CD4-positive, alpha-beta T cell (primary cell): ENCODE data around the gene KIF3A. TPM values are rescaled to one million over a fixed set of nuclear protein-coding genes. Genes with fewer than 3 reads are reported as not detected.

Experiments used
- ATAC-seq: fragments of 200-7000 bp; cut with Tn5 transposase; one replicate; pipeline ENCODE4 v1.10.0; 2022; ENCODE audit warnings: mild to moderate bottlenecking; ENCODE audit not compliant: poor library complexity
- CTCF ChIA-PET: fragments of 350-600 bp; sonication (Branson Sonifier 250); formaldehyde crosslinking; loops from one replicate; lab custom pipeline; 2021; ENCODE audit warnings: antibody characterized with exemption, inconsistent platforms; lab: Charles Lee
- POLR2A ChIA-PET: fragments of 350-600 bp; sonication (Branson Sonifier 250); formaldehyde crosslinking; loops from one replicate; lab custom pipeline; 2021; ENCODE audit warnings: antibody characterized with exemption, inconsistent platforms; lab: Charles Lee
- DNase-seq, 14 experiments: peaks; one replicate each; pipeline ENCODE4 v3.0.0-alpha.2; 2013 to 2020; ENCODE audit warnings: mixed read lengths in 2 of 14
- H3K27ac ChIP-seq, 2 donors: one replicate each; pipeline versions ENCODE4 v1.5.1 to v1.7.0; 2013; ENCODE audit warnings: low read length in 2 of 2, low read depth in 1 of 2, mild to moderate bottlenecking in 1 of 2
- H3K27me3 ChIP-seq, 2 experiments: 1 replicate in 1 of 2; 2 replicates in 1 of 2; pipeline versions ENCODE4 v1.6.1 to v1.7.0; 2013; ENCODE audit warnings: low read length in 2 of 2, control low read depth in 1 of 2, mild to moderate bottlenecking in 1 of 2, moderate library complexity in 1 of 2; ENCODE audit not compliant: insufficient read depth in 2 of 2, control insufficient read depth in 1 of 2
- H3K36me3 ChIP-seq: one replicate; pipeline ENCODE4 v1.6.1; 2013; ENCODE audit warnings: low read length, control low read depth; ENCODE audit not compliant: insufficient read depth
- H3K4me1 ChIP-seq: one replicate; pipeline ENCODE4 v1.6.1; 2013; ENCODE audit warnings: low read length, control low read depth; ENCODE audit not compliant: insufficient read depth
- H3K4me3 ChIP-seq: one replicate; pipeline ENCODE4 v1.5.1; 2013; ENCODE audit warnings: mild to moderate bottlenecking, low read length, moderate library complexity
- H3K9me3 ChIP-seq, 2 experiments: 1 replicate in 1 of 2; 2 replicates in 1 of 2; pipeline versions ENCODE4 v1.6.1 to v1.7.0; 2013; ENCODE audit warnings: low read length in 2 of 2, mild to moderate bottlenecking in 2 of 2, control low read depth in 1 of 2, moderate library complexity in 1 of 2; ENCODE audit not compliant: control insufficient read depth in 1 of 2, insufficient read depth in 1 of 2
- H3K27ac Mint-ChIP-seq: one replicate; pipeline ENCODE4 v1.8.0; 2020; ENCODE audit warnings: mixed read lengths
- H3K27me3 Mint-ChIP-seq: one replicate; pipeline ENCODE4 v1.8.0; 2021; ENCODE audit warnings: mixed read lengths
- H3K36me3 Mint-ChIP-seq: one replicate; pipeline ENCODE4 v1.8.0; 2021; ENCODE audit warnings: low read depth, mixed read lengths
- H3K4me1 Mint-ChIP-seq: one replicate; pipeline ENCODE4 v1.8.0; 2021; ENCODE audit warnings: low read depth, mixed read lengths
- H3K4me3 Mint-ChIP-seq: one replicate; pipeline ENCODE4 v1.8.0; 2020; ENCODE audit warnings: mild to moderate bottlenecking, mixed read lengths
- H3K9me3 Mint-ChIP-seq: one replicate; pipeline ENCODE4 v1.8.0; 2020; ENCODE audit warnings: mixed read lengths
- CTCF ChIP-seq: fragments of 200-600 bp; IDR thresholded peaks from one replicate; pipeline ENCODE4 v1.8.0; 2022; ENCODE audit warnings: antibody characterized with exemption, mild to moderate bottlenecking
- intact Hi-C, 2 experiments: fragments of 100-400 bp; cut with DNase I in 1 of 2; cut with micrococcal nuclease in 1 of 2; formaldehyde crosslinking; loops; one replicate each; pipeline versions ENCODE4 v1.15.1 to v1.9.0; 2023 to 2025; cut with DNase I, micrococcal nuclease
- total RNA-seq, 174 experiments: library from RNA in 2 of 174; stranded (reverse) in 2 of 174; gene quantifications; one replicate each; pipeline ENCODE4 v1.2.3 and lab custom pipeline; 2021 to 2026

KIF3A gene
- total RNA-seq, 2 experiments from 2014 or later, result 10.2 to 12.4 TPM

- intact Hi-C loops, result no loop called here
- Mint-ChIP-seq H3K4me1 (no peaks in the 10 kb centered on the region), H3K9me3 (peaks cover 14% of the 10 kb centered on the region), H3K27me3 (peaks cover 1% of the 10 kb centered on the region), H3K4me3 (no peak overlapping the region), H3K27ac (no peak overlapping the region), H3K36me3 (peaks cover 26% of the 10 kb centered on the region)
- no peak for TF ChIP-seq CTCF
- Histone ChIP-seq H3K4me3 (no peak overlapping the region), H3K36me3 (peaks cover under 1% of the 10 kb centered on the region), H3K27me3 (peaks cover 0 to 4% of the 10 kb centered on the region in 2 experiments), H3K4me1 (no peaks in the 10 kb centered on the region), H3K27ac (no peak overlapping the region), H3K9me3 (peaks cover 4 to 17% of the 10 kb centered on the region in 2 experiments)
- ChIA-PET CTCF (no interaction called here), POLR2A (no interaction called here)
- DNase-seq (no peak), ATAC-seq (no peak)
Observed at GRCh38 chr5:132648355-132648754, 89.0 kb downstream of the KIF3A start.

- ChIA-PET CTCF (no interaction called here), POLR2A (no interaction called here)
- no peaks in the 10 kb centered on the region for H3K4me1 ChIP-seq
- Mint-ChIP-seq H3K27me3 (no peaks in the 10 kb centered on the region), H3K27ac (no peak overlapping the region), H3K9me3 (peaks cover 14% of the 10 kb centered on the region), H3K4me1 (no peaks in the 10 kb centered on the region), H3K4me3 (no peak overlapping the region), H3K36me3 (peaks cover 35% of the 10 kb centered on the region)
- peaks cover 0 to 4% of the 10 kb centered on the region in 2 experiments for H3K27me3 ChIP-seq
- no peak for TF ChIP-seq CTCF
- no peak for ATAC-seq
- peaks cover 4 to 17% of the 10 kb centered on the region in 2 experiments for H3K9me3 ChIP-seq
- DNase-seq, result no peak
- intact Hi-C loops, result no loop called here
- H3K27ac ChIP-seq, result no peak overlapping the region
- H3K4me3 ChIP-seq, result no peak overlapping the region
- peaks cover 6% of the 10 kb centered on the region for H3K36me3 ChIP-seq
Observed at GRCh38 chr5:132647473-132647872, 89.9 kb downstream of the KIF3A start.

- no peak for TF ChIP-seq CTCF
- H3K27ac Mint-ChIP-seq, result no peak overlapping the region
- Histone ChIP-seq H3K36me3 (peaks cover 13% of the 10 kb centered on the region), H3K4me1 (no peaks in the 10 kb centered on the region), H3K4me3 (no peak overlapping the region), H3K27me3 (no peaks in the 10 kb centered on the region), H3K9me3 (peaks cover 4 to 17% of the 10 kb centered on the region in 2 experiments), H3K27ac (no peak overlapping the region)
- CTCF ChIA-PET, result no interaction called here
- peaks cover 14% of the 10 kb centered on the region for H3K9me3 Mint-ChIP-seq
- no peak for ATAC-seq
- no peak overlapping the region for H3K4me3 Mint-ChIP-seq
- POLR2A ChIA-PET, result no interaction called here
- peaks cover 43% of the 10 kb centered on the region for H3K36me3 Mint-ChIP-seq
- intact Hi-C loops, result no loop called here
- H3K27me3 Mint-ChIP-seq, result no peaks in the 10 kb centered on the region
- no peak for DNase-seq
- no peaks in the 10 kb centered on the region for H3K4me1 Mint-ChIP-seq
Observed at GRCh38 chr5:132646583-132647266, 90.6 kb downstream of the KIF3A start.
